ENCODE data around the gene FUT3.

Gene FUT3

DNA sequence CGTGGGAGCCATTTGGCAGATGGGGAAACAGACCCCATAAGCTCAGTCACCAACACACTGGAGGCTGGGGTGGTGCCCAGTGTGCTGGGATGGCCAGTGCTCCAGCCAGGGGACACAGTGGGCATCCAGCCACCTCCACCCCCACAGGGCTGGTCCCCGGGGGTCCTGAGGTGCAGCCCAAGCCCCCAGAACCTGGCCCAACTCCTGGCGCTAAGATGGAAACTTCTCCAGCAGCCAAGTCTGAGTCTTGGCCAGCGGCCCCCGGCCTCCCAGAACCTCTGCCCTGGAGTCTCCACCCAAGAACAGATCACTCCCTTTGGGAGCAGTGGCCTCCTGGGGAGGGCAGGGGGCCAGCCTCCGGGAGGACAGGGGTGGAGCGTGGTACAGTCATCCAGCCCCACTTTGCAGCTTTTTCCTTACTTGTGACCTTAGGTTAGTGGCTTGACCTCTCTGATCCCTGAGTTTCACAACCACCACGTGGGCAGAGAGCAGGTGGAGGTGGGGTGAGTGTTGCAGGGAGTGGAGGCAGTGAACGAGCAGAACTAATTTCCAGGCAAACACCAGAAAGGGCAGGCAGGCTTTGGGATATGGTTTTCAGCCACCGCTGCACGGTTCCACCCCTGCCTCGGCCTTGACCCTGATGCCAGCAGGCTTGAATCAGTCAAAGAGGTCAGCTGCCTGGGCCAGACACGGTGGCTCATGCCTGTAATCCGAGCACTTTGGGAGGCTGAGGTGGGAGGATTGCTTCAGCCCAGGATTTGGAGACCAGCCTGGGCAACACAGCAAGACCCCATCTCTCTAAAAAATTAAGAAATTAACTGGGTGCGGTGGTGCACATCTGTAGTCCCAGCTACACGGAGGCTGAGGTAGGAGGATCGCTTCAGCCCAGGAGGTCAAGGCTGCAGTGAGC is 50.6 kb downstream of the FUT3 start:
- DNase-seq (ENCODE audit: low read depth): no peak

DNA sequence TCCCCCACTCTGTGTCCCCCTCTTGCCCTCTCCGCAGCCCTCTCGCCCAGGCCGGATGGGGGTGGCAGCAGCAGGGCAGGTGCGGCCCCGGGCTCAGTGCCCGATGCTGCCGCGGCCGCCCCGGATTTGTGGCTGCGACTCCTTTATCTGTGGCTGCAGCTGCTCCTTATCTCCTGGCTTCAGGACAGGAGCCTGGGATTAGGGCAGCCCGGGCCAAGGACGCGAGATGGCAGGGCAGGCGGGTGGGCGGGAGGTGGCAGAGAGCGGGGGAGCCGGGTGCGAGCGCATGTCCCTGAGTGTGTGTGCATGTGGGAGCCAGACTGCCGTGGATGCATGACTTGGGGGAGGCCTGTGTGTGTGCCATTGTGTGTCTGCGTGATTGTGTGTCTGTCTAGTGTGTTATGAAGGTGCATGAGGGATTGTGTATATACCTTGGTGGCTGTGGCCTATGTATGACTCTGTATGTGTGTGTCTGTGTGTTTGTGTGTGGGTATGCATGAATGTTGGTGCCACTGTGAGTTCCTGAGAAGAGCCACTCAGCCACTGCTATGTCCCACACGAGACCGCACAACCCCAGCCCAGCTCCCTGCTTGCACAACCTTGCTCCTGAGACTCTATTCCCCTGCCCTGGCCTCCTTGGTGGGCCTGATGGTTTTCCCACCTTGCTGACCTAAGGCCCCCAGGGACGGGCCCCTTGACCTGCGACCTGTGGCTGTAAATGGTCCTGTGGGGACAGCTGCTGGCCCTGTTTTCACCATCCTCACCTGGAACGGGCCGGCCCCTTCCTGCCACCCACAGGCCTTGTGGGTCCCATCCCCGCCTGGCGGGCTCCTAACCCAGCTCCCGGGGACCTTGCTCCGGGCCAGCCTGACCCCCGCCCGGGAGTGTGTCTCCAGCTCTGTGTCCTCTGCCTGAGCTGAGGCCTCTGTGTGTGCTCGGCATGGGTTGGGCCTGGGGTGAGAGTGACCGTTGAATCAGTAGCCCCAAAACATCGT is 51.7 kb downstream of the FUT3 start:
- no peak for DNase-seq (ENCODE audit: low read depth)

DNA sequence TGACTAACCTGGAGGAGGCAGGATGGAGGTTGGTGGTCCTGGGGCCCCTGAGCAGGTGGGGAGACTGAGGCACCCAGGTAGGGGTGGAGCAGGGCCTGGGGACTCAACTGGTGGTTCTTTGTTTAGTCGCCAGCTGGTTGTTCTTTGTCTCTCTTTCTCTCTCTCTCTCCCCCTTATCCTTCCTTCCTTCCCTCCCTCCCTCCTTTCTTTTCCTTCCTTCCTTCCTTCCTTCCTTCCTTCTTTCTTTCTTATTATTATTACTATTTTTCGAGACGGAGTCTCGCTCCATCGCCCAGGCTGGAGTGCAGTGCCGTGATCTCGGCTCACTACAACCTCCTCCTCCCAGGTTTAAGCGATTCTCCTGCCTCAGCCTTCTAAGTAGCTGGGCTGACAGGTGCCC is 53.0 kb downstream of the FUT3 start:
- no peak for DNase-seq (ENCODE audit: low read depth)

DNA sequence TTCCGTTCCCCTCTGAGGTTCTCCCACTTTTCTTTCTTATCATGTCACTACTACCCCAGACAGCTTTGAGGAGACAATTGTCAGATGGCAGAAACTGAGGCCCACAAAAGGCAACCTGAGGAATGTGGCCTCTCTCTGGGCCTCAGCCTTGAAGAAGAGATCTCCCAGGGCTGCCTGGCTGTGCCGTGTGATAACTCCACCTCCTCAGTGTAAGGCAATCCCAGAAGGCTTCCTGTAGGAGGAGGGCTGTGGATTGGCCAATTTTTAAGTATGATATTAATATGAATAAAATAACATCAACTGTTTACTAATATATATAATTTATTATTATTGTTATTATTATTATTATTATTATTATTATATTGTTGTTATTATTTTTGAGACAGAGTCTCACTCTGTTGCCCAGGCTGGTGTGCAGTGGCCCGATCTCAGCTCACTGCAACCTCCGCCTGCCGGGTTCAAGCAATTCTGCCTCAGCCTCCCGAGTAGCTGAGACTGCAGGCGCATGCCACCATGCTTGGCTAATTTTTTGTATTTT is 55.8 kb downstream of the FUT3 start:
- no peak for DNase-seq (ENCODE audit: low read depth)

DNA sequence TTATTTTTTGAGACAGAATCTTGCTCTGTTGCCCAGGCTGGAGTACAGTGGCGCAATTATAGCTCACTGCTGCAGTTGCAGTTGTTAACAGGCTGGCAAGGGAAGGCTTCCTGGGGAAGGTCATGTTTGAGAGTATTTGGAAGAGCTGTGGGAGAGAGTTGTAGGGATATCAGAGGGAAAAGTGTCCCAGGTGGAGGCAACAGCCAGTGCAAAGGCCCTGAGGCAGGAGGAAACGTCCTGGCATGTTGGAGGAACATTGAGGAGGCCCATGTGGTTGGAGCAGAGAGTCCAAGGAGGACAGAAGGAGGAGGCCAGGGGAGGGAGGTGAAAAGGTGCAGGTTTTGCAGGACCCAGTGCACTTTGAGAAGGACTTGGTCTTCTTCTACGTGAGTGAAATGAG is 58.1 kb downstream of the FUT3 start:
- no peak for DNase-seq (ENCODE audit: low read depth)

Measured in EH (cell line).